ENCODE data around the gene BCL7C.
"Not testable (repeated sequence)": the region's sequence is repeated elsewhere in the genome, so short reads cannot be mapped to it uniquely, and the experiment has no call there.

Gene BCL7C

GRCh38 chr16:30893744-30894539, at the start of gene BCL7C:
Gene BCL7C (minus strand): TSS chr16:30894077. CDS start chr16:30893944, 133 bp downstream.
- Histone ChIP-seq H3K36me3 (ENCODE audit: control insufficient read depth, insufficient read depth, low read length) (no peaks in the 10 kb centered on the region), H3K27me3 (ENCODE audit: control insufficient read depth, insufficient read depth, low read length) (no peaks in the 10 kb centered on the region), H3K4me2 (ENCODE audit: low read length) (peak within 1 kb of the TSS; percentile 98), H3K9ac (peak within 1 kb of the TSS; percentile 59), H3K79me2 (peaks cover 9% of the 10 kb centered on the region), H3K27ac (peak within 1 kb of the TSS; percentile 96), H3K4me1 (peaks cover 21% of the 10 kb centered on the region), H3K9me3 (ENCODE audit: control insufficient read depth, low read length) (no peaks in the 10 kb centered on the region), H2AFZ (peak within 1 kb of the TSS; percentile 89), H3K4me3 (ENCODE audit: low read depth, low read length) (peak within 1 kb of the TSS; percentile 83)
- TF ChIP-seq CTCF (IDR thresholded peaks at IDR 0.05): peak; percentile 41

- Histone ChIP-seq H3K27ac (no peak overlapping the region), H3K4me1 (no peaks in the 10 kb centered on the region), H3K9ac (no peak overlapping the region), H3K9me3 (ENCODE audit: control insufficient read depth, low read length) (no peaks in the 10 kb centered on the region), H3K27me3 (ENCODE audit: control insufficient read depth, insufficient read depth, low read length) (no peaks in the 10 kb centered on the region), H3K36me3 (ENCODE audit: control insufficient read depth, insufficient read depth, low read length) (no peaks in the 10 kb centered on the region), H2AFZ (no peak overlapping the region), H3K4me2 (ENCODE audit: low read length) (no peak overlapping the region), H3K4me3 (ENCODE audit: low read depth, low read length) (no peak overlapping the region), H3K79me2 (peaks cover 7% of the 10 kb centered on the region)
- TF ChIP-seq CTCF (IDR thresholded peaks at IDR 0.05): no peak
Measured at GRCh38 chr16:30942426-30942806, 48.5 kb upstream of the BCL7C start.

- Histone ChIP-seq H3K27ac (no peak overlapping the region), H3K36me3 (ENCODE audit: control insufficient read depth, insufficient read depth, low read length) (no peaks in the 10 kb centered on the region), H2AFZ (no peak overlapping the region), H3K9me3 (ENCODE audit: control insufficient read depth, low read length) (no peaks in the 10 kb centered on the region), H3K9ac (no peak overlapping the region), H3K4me2 (ENCODE audit: low read length) (no peak overlapping the region), H3K79me2 (peaks cover 7% of the 10 kb centered on the region), H3K4me3 (ENCODE audit: low read depth, low read length) (no peak overlapping the region), H3K4me1 (no peaks in the 10 kb centered on the region), H3K27me3 (ENCODE audit: control insufficient read depth, insufficient read depth, low read length) (no peaks in the 10 kb centered on the region)
- peak; percentile 94 for TF ChIP-seq CTCF (IDR thresholded peaks at IDR 0.05)
Measured at GRCh38 chr16:30941600-30942425, 47.9 kb upstream of the BCL7C start.

GRCh38 chr16:30939571-30939970, 45.7 kb upstream of the BCL7C start:
- not testable (repeated sequence) for H2AFZ ChIP-seq

GRCh38 chr16:30937692-30938091, 43.8 kb upstream of the BCL7C start:
- Histone ChIP-seq H3K9ac (no peak overlapping the region), H3K27me3 (ENCODE audit: control insufficient read depth, insufficient read depth, low read length) (no peaks in the 10 kb centered on the region), H3K4me1 (no peaks in the 10 kb centered on the region), H2AFZ (no peak overlapping the region), H3K9me3 (ENCODE audit: control insufficient read depth, low read length) (no peaks in the 10 kb centered on the region), H3K27ac (no peak overlapping the region), H3K4me3 (ENCODE audit: low read depth, low read length) (no peak overlapping the region), H3K36me3 (ENCODE audit: control insufficient read depth, insufficient read depth, low read length) (no peaks in the 10 kb centered on the region), H3K79me2 (peaks cover 11% of the 10 kb centered on the region), H3K4me2 (ENCODE audit: low read length) (no peak overlapping the region)
- no peak for TF ChIP-seq CTCF (IDR thresholded peaks at IDR 0.05)

More at GRCh38 chr16:30939571-30939970, 45.7 kb upstream of the BCL7C start:
- not testable (repeated sequence) for H3K9ac ChIP-seq; H3K4me3 ChIP-seq (ENCODE audit: low read depth, low read length); H3K27me3 ChIP-seq (ENCODE audit: control insufficient read depth, insufficient read depth, low read length); H3K4me2 ChIP-seq (ENCODE audit: low read length); H3K79me2 ChIP-seq; H3K36me3 ChIP-seq (ENCODE audit: control insufficient read depth, insufficient read depth, low read length); H3K9me3 ChIP-seq (ENCODE audit: control insufficient read depth, low read length); H3K4me1 ChIP-seq; H3K27ac ChIP-seq

All from parathyroid adenoma (tissue), 2 donors.